HG02970 (cell line): ENCODE results near the gene NAA30.

Experiments used
- ATAC-seq: cut with Tn5 transposase; IDR thresholded peaks from one replicate; pipeline ENCODE4 v1.9.1; 2021; ENCODE audit warnings: mild to moderate bottlenecking, moderate library complexity, moderate number of reproducible peaks; ENCODE audit not compliant: unreplicated experiment, low FRiP score

Gene NAA30

GRCh38 chr14:57391517-57392195, 1.3 kb downstream of the NAA30 start:
- ATAC-seq: no peak

GRCh38 chr14:57392830-57393229, 2.4 kb downstream of the NAA30 start:
- ATAC-seq: no peak

GRCh38 chr14:57400556-57401494, 10.4 kb downstream of the NAA30 start:
- no peak for ATAC-seq

- no peak for ATAC-seq
Observed at GRCh38 chr14:57401501-57401900, 11.1 kb downstream of the NAA30 start.

GRCh38 chr14:57402173-57402852, 11.9 kb downstream of the NAA30 start:
- no peak for ATAC-seq

GRCh38 chr14:57403521-57403864, 13.1 kb downstream of the NAA30 start:
- ATAC-seq: no peak

- ATAC-seq: no peak
Observed at GRCh38 chr14:57405562-57405961, 15.2 kb downstream of the NAA30 start.

- ATAC-seq: no peak
Observed at GRCh38 chr14:57408037-57408436, 17.7 kb downstream of the NAA30 start.

- ATAC-seq: no peak
Observed at GRCh38 chr14:57408634-57409033, 18.2 kb downstream of the NAA30 start.

- ATAC-seq: no peak
Observed at GRCh38 chr14:57412341-57412740, 22.0 kb downstream of the NAA30 start.

GRCh38 chr14:57413849-57414248, 23.5 kb downstream of the NAA30 start:
- ATAC-seq: no peak

- no peak for ATAC-seq
Observed at GRCh38 chr14:57417228-57417627, 26.8 kb downstream of the NAA30 start.

- ATAC-seq: no peak
Observed at GRCh38 chr14:57418999-57419398, 28.6 kb downstream of the NAA30 start.

- ATAC-seq: no peak
Observed at GRCh38 chr14:57420033-57420432, 29.6 kb downstream of the NAA30 start.

- ATAC-seq: no peak
Observed at GRCh38 chr14:57420986-57421385, 30.6 kb downstream of the NAA30 start.

- ATAC-seq: no peak
Observed at GRCh38 chr14:57435923-57436322, 45.5 kb downstream of the NAA30 start.

- ATAC-seq: no peak
Observed at GRCh38 chr14:57461777-57462320, 71.5 kb downstream of the NAA30 start.

GRCh38 chr14:57462551-57462950, 72.2 kb downstream of the NAA30 start:
- ATAC-seq: no peak

- ATAC-seq: peak; percentile 76
Observed at GRCh38 chr14:57464008-57464730, 73.8 kb downstream of the NAA30 start.
